Neural cell (in vitro differentiated cells): ENCODE measurements around the gene AHRR.

ENCODE experiments used
- CTCF ChIP-seq: fragments of 450-650 bp; IDR thresholded peaks from 2 replicates; pipeline ENCODE4 v1.5.1; 2014; ENCODE audit warnings: antibody characterized with exemption, mild to moderate bottlenecking, moderate library complexity; ENCODE audit not compliant: poor library complexity, severe bottlenecking
- MXI1 ChIP-seq: fragments of 450-650 bp; conservative IDR thresholded peaks from 2 replicates; pipeline ENCODE4 v1.6.1; 2014; ENCODE audit warnings: antibody characterized with exemption, mild to moderate bottlenecking; ENCODE audit not compliant: poor library complexity, severe bottlenecking
- POLR2AphosphoS5 ChIP-seq: IDR thresholded peaks from 2 replicates; pipeline ENCODE4 v1.6.1; 2012

DNA sequence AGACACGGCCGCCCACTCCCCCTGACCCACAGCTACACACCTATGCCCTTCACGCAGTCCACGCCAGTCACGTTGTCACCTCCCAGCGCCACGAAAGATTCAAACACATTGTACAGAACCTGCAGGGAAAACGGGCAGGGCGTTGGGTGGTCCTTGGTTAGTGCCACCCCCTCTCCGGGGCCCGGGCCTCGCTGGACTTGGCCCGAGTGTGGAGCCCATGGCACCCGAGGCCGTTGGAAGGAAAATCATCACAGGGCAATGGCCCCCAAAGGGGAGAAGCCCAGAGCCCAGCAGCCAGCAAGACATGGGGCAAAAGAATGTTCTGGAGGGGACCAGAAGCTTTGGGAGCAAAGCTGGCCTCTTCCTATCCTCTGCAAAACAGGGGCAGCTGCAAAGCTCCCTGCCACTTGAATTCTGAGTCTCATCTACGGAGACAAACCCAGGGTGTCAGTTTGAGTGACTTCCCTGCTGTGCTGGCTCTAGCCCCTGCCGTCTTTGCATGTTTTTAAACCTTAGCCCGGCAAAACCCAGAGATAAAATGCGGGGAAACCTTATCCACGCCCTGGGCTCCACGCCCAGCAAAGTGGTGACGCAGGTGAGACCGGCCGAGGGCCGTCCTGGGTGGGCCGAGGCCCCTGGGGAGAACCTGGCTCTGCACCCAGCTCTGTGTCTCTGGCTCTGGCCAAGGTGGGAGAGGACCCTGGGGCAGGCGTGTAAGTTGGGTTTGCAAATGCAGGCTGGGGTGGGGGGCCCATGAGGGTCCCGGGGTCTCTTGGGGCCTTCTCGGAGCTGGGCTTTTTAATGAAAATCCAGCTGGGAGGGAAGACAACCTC is 163.8 kb downstream of the AHRR start:
- TF ChIP-seq CTCF (no peak), MXI1 (no peak), POLR2AphosphoS5 (no peak)
